Measurements from ENCODE around the gene ACADVL.

- no peak for TF ChIP-seq YY1 (IDR thresholded peaks at IDR 0.05; ENCODE audit: insufficient read depth, insufficient read length)
- TF ChIP-seq ZNF274 (IDR thresholded peaks at IDR 0.05; ENCODE audit: low read depth, low read length), result no peak
- no peak for TF ChIP-seq SUZ12 (IDR thresholded peaks at IDR 0.05; ENCODE audit: extremely low read depth, insufficient read depth, insufficient read length)
Measured at GRCh38 chr17:7225711-7226331, 6.1 kb downstream of the ACADVL start.

All from NT2/D1 (cell line).